Activated naive CD8-positive, alpha-beta T cell (primary cell): ENCODE results near the gene IFITM1.
"Not testable (repeated sequence)": the region's sequence is repeated elsewhere in the genome, so short reads cannot be mapped to it uniquely, and the experiment has no call there.

Experiments
- H3K27ac Mint-ChIP-seq: one replicate; pipeline ENCODE4 v1.8.0; 2021; ENCODE audit warnings: mixed read lengths
- H3K27me3 Mint-ChIP-seq: one replicate; pipeline ENCODE4 v1.8.0; 2021; ENCODE audit warnings: mixed read lengths
- H3K36me3 Mint-ChIP-seq: one replicate; pipeline ENCODE4 v1.8.0; 2021; ENCODE audit warnings: mixed read lengths
- H3K4me1 Mint-ChIP-seq: one replicate; pipeline ENCODE4 v1.8.0; 2021; ENCODE audit warnings: low read depth, mixed read lengths
- H3K4me3 Mint-ChIP-seq: one replicate; pipeline ENCODE4 v1.8.0; 2021; ENCODE audit warnings: mild to moderate bottlenecking, mixed read lengths
- H3K9me3 Mint-ChIP-seq: one replicate; pipeline ENCODE4 v1.8.0; 2021; ENCODE audit warnings: low read depth, mixed read lengths

Gene IFITM1

GRCh38 chr11:331358-332060 lies 17.7 kb downstream of the IFITM1 start:
- peak overlapping the region; percentile 34 for H3K27ac Mint-ChIP-seq
- no peaks in the 10 kb centered on the region for H3K9me3 Mint-ChIP-seq
- peaks cover 67% of the 10 kb centered on the region for H3K4me1 Mint-ChIP-seq
- peak overlapping the region; percentile 49 for H3K4me3 Mint-ChIP-seq
- H3K27me3 Mint-ChIP-seq, result no peaks in the 10 kb centered on the region
- no peaks in the 10 kb centered on the region for H3K36me3 Mint-ChIP-seq

GRCh38 chr11:332651-333480 lies 19.0 kb downstream of the IFITM1 start:
- Mint-ChIP-seq H3K9me3 (no peaks in the 10 kb centered on the region), H3K27ac (peak overlapping the region; percentile 22), H3K4me3 (no peak overlapping the region), H3K27me3 (no peaks in the 10 kb centered on the region), H3K36me3 (no peaks in the 10 kb centered on the region), H3K4me1 (peaks cover 63% of the 10 kb centered on the region)

GRCh38 chr11:333616-334263 lies 19.9 kb downstream of the IFITM1 start:
- not testable (repeated sequence) for H3K9me3 Mint-ChIP-seq, H3K27me3 Mint-ChIP-seq, H3K4me3 Mint-ChIP-seq, H3K27ac Mint-ChIP-seq, H3K36me3 Mint-ChIP-seq
- peaks cover 61% of the 10 kb centered on the region for H3K4me1 Mint-ChIP-seq

- Mint-ChIP-seq H3K4me1 (peaks cover 55% of the 10 kb centered on the region), H3K36me3 (no peaks in the 10 kb centered on the region), H3K4me3 (no peak overlapping the region), H3K27me3 (no peaks in the 10 kb centered on the region), H3K27ac (no peak overlapping the region), H3K9me3 (no peaks in the 10 kb centered on the region)
These were observed 20.6 kb downstream of the IFITM1 start for GRCh38 chr11:334264-334994.

- Mint-ChIP-seq H3K36me3 (no peaks in the 10 kb centered on the region), H3K27ac (peak overlapping the region; percentile 13), H3K4me3 (no peak overlapping the region)
These were observed 22.2 kb downstream of the IFITM1 start for GRCh38 chr11:335779-336658.

GRCh38 chr11:336659-337198 lies 22.9 kb downstream of the IFITM1 start:
- H3K36me3 Mint-ChIP-seq, result peaks cover 2% of the 10 kb centered on the region
- H3K4me1 Mint-ChIP-seq, result peaks cover 48% of the 10 kb centered on the region
- H3K4me3 Mint-ChIP-seq, result no peak overlapping the region
- no peaks in the 10 kb centered on the region for H3K9me3 Mint-ChIP-seq
- H3K27ac Mint-ChIP-seq, result peak overlapping the region; percentile 13
- H3K27me3 Mint-ChIP-seq, result no peaks in the 10 kb centered on the region

More at GRCh38 chr11:335779-336658, 22.2 kb downstream of the IFITM1 start:
- peaks cover 49% of the 10 kb centered on the region for H3K4me1 Mint-ChIP-seq
- no peaks in the 10 kb centered on the region for H3K27me3 Mint-ChIP-seq
- H3K9me3 Mint-ChIP-seq, result no peaks in the 10 kb centered on the region

- Mint-ChIP-seq H3K9me3 (no peaks in the 10 kb centered on the region), H3K4me1 (peaks cover 46% of the 10 kb centered on the region)
These were observed 23.9 kb downstream of the IFITM1 start for GRCh38 chr11:337711-338110.

GRCh38 chr11:339963-340362 lies 26.1 kb downstream of the IFITM1 start:
- H3K36me3 Mint-ChIP-seq, result peaks cover 2% of the 10 kb centered on the region
- H3K4me1 Mint-ChIP-seq, result peaks cover 38% of the 10 kb centered on the region
- H3K27ac Mint-ChIP-seq, result no peak overlapping the region

More at GRCh38 chr11:337711-338110, 23.9 kb downstream of the IFITM1 start:
- no peak overlapping the region for H3K27ac Mint-ChIP-seq
- no peak overlapping the region for H3K4me3 Mint-ChIP-seq
- H3K36me3 Mint-ChIP-seq, result peaks cover 2% of the 10 kb centered on the region
- no peaks in the 10 kb centered on the region for H3K27me3 Mint-ChIP-seq

GRCh38 chr11:340539-341512 lies 27.0 kb downstream of the IFITM1 start:
- H3K36me3 Mint-ChIP-seq, result peaks cover 2% of the 10 kb centered on the region
- peaks cover 36% of the 10 kb centered on the region for H3K4me1 Mint-ChIP-seq
- H3K4me3 Mint-ChIP-seq, result no peak overlapping the region
- no peaks in the 10 kb centered on the region for H3K27me3 Mint-ChIP-seq
- no peaks in the 10 kb centered on the region for H3K9me3 Mint-ChIP-seq
- no peak overlapping the region for H3K27ac Mint-ChIP-seq

More at GRCh38 chr11:339963-340362, 26.1 kb downstream of the IFITM1 start:
- H3K9me3 Mint-ChIP-seq, result no peaks in the 10 kb centered on the region
- H3K27me3 Mint-ChIP-seq, result no peaks in the 10 kb centered on the region
- H3K4me3 Mint-ChIP-seq, result no peak overlapping the region

GRCh38 chr11:342328-342727 lies 28.5 kb downstream of the IFITM1 start:
- peak overlapping the region; percentile 13 for H3K27ac Mint-ChIP-seq

GRCh38 chr11:344836-345578 lies 31.2 kb downstream of the IFITM1 start:
- Mint-ChIP-seq H3K4me1 (peaks cover 23% of the 10 kb centered on the region), H3K36me3 (peaks cover 2% of the 10 kb centered on the region), H3K27me3 (no peaks in the 10 kb centered on the region), H3K4me3 (no peak overlapping the region), H3K9me3 (no peaks in the 10 kb centered on the region), H3K27ac (no peak overlapping the region)

More at GRCh38 chr11:342328-342727, 28.5 kb downstream of the IFITM1 start:
- peaks cover 2% of the 10 kb centered on the region for H3K36me3 Mint-ChIP-seq
- H3K27me3 Mint-ChIP-seq, result no peaks in the 10 kb centered on the region
- H3K9me3 Mint-ChIP-seq, result no peaks in the 10 kb centered on the region
- no peak overlapping the region for H3K4me3 Mint-ChIP-seq
- peaks cover 25% of the 10 kb centered on the region for H3K4me1 Mint-ChIP-seq

- Mint-ChIP-seq H3K4me3 (no peak overlapping the region), H3K4me1 (peaks cover 22% of the 10 kb centered on the region), H3K9me3 (no peaks in the 10 kb centered on the region), H3K27ac (no peak overlapping the region), H3K27me3 (no peaks in the 10 kb centered on the region), H3K36me3 (peaks cover 1% of the 10 kb centered on the region)
These were observed 32.7 kb downstream of the IFITM1 start for GRCh38 chr11:346529-346928.
